ENCODE data around the gene IL2RG.

IL2RG gene

DNA sequence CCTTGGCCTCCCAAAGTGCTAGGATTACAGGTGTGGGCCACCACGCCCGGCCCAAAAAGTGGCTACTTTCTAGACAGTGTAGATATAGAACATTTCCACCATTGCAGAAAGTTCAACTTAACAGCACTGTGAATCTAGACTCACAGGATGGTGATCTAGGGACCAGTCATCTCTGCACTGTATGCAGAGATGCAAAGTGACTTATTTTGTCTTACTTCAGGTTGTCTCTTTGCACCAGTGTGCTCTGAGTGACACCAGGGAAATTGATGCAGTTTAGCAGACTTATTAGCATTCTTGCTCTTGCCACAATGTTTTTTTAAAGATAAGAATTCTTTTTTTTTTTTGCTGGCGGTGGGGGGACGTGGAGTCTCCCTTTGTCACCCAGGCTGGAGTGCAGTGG, 28.6 kb downstream of the IL2RG start:
- TF ChIP-seq, protein P1, sequence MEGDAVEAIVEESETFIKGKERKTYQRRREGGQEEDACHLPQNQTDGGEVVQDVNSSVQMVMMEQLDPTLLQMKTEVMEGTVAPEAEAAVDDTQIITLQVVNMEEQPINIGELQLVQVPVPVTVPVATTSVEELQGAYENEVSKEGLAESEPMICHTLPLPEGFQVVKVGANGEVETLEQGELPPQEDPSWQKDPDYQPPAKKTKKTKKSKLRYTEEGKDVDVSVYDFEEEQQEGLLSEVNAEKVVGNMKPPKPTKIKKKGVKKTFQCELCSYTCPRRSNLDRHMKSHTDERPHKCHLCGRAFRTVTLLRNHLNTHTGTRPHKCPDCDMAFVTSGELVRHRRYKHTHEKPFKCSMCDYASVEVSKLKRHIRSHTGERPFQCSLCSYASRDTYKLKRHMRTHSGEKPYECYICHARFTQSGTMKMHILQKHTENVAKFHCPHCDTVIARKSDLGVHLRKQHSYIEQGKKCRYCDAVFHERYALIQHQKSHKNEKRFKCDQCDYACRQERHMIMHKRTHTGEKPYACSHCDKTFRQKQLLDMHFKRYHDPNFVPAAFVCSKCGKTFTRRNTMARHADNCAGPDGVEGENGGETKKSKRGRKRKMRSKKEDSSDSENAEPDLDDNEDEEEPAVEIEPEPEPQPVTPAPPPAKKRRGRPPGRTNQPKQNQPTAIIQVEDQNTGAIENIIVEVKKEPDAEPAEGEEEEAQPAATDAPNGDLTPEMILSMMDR (IDR thresholded peaks at IDR 0.05; ENCODE audit: low read depth, low read length, missing control alignments): no peak
- H3K4me3 ChIP-seq (ENCODE audit: low read depth, low read length): no peak overlapping the region
- no peak for DNase-seq (ENCODE audit: low read depth)
- in situ Hi-C loops (cut with HindIII; ENCODE audit: low sequenced_read_pairs): no loop called here

DNA sequence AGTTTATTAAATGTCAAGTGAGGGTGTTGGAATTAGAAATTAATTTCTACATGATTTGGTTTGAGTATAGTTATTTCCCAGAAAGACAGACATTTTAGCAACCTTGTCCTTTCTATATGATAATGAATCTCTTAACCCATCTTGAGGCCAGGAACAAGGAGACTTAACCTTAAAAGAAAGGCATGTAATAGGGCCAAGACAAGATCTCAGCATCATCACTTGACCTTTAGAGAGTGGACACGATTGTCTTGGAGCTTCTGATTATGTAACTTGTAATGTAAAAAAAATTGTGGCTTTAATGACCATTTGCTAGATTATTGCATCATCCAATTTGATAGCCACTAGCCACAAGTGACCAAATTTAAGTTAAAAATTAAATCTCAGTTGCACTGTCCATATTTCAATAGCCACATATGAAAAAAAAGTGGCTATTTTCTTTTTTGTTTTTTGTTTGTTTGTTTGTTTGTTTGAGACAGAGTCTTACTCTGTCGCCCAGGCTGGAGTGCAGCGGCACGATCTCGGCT, 29.2 kb downstream of the IL2RG start:
- in situ Hi-C loops (cut with HindIII; ENCODE audit: low sequenced_read_pairs): no loop called here
- H3K4me3 ChIP-seq (ENCODE audit: low read depth, low read length): no peak overlapping the region
- no peak for DNase-seq (ENCODE audit: low read depth)
- TF ChIP-seq, protein P1 (IDR thresholded peaks at IDR 0.05; ENCODE audit: low read depth, low read length, missing control alignments): no peak

DNA sequence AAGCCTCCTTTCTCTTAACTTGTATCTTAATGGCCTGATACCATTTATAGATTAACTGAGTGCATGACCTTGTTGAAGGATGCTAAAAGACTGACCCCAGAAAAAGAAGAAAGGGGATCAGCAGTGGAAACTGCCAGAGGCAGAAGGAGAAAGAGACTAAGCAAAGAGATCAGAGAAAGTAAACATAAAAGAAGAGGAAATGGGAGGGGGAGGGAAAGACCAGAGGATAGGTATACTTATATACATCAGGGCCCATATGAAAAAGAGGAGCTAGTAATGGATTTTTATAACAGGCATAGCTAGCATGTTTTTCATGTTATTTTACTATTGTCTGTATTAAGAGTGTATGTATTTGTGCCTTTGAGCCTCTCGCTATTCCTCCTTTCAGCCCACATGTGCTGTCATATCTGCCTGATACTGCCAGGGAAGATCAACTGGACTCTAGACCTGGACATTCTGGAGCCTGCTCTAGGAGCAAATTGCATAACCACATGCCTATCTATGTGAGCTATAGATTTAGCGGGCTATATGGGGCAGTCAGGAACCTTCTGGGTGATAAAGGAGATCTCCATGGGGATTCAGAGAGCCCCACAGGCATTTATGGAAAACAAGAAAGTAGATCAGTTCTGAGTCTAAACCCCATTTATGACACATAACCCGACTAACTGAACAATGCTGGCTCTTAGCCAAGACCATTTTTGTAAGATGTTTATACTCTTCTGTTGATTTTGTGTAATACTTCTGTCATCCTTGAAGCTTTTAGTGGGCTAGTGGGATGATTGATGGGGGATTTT, 29.9 kb downstream of the IL2RG start:
- no peak overlapping the region for H3K4me3 ChIP-seq (ENCODE audit: low read depth, low read length)
- in situ Hi-C loops (cut with HindIII; ENCODE audit: low sequenced_read_pairs): no loop called here
- TF ChIP-seq, protein P1 (IDR thresholded peaks at IDR 0.05; ENCODE audit: low read depth, low read length, missing control alignments): no peak
- no peak for DNase-seq (ENCODE audit: low read depth)

DNA sequence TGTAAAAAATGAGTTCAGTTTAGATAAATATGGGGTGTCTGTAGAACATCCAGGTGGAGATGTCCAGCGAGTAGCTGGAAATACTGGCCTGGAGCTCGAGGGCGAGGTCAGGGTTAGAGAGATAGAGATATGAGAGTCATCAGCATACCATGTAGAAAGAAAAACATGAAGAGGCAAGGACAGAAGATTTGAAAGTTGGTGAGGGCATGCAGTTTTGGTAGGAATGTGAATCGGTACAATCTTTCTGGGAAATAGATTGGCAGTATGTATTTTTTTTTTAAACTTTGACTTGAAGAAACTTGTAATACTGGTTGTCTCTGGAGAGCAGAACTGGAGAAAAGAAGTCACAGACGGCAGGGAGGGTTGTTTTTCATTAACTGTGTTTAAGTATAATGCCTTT, 40.8 kb downstream of the IL2RG start:
- in situ Hi-C loops (cut with HindIII; ENCODE audit: low sequenced_read_pairs): no loop called here
- TF ChIP-seq, protein P1 (IDR thresholded peaks at IDR 0.05; ENCODE audit: low read depth, low read length, missing control alignments): no peak
- H3K4me3 ChIP-seq (ENCODE audit: low read depth, low read length): no peak overlapping the region
- DNase-seq (ENCODE audit: low read depth): no peak

DNA sequence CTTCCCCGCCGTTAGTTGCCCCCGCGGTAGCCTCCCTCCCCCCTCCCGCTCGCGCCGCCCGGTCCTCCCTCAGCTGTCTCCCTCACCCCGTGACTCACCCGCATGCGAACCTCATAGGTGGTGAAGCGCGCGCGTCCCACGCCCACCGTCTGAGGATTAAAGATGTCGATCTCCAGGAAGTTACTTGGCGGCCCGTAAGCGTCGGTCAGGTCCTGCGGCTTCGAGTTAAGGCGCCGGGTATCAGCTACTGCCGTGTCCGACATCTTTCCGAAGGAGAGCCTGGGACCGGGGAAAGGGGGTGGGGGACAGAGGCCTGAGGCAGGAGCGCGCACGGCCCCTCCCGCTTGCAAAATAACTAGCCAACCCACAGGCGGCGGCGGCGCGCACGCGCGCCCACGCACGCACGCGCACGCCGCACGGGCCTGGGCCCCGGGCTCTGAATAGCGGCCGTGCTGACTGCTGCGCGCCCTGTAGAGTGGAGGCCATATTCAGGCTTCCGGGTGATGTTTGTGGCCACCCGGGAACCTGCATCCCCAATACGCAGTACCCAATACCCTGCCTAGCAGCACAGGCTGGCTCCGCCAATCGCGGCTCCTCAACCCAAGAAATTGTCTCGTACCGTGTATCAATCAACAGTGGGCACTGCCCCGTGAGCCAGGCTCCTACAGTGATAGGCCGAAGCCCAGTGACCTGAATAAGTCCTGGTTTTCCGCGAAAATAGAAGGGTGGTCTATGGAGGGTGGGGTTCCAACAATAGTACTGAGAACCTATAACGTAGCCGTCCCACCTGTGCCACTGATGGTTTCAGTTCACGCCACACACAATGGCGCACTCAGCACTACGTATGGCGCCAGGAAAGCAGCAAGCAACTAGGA, 43.1 kb downstream of the IL2RG start, which contains the start of gene SNX12:
Gene SNX12 (minus strand): TSS at position 291 of the 875 bp plus-strand sequence. CDS start 28 bp downstream, at position 263.
- in situ Hi-C loops (cut with HindIII; ENCODE audit: low sequenced_read_pairs): no loop called here
- peak within 1 kb of the TSS; percentile 65 for H3K4me3 ChIP-seq (ENCODE audit: low read depth, low read length)
- DNase-seq (ENCODE audit: low read depth): peak; percentile 80
- TF ChIP-seq, protein P1 (IDR thresholded peaks at IDR 0.05; ENCODE audit: low read depth, low read length, missing control alignments): no peak

DNA sequence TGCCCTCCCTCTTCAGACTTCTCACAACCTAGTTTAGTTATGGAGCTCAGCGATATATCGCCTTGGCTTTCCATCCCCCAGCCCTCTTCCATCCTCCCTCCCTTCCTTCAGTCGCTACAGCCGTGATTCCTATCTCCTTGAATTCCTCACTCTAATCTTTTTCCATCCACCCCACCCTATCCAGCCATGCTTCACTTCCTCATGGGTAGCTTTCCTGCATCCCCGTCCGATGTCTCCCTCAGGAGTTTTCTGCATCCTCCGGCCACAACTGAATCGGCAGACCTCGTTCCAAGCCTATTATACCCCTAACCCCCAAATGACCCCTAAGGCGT, 43.7 kb downstream of the IL2RG start:
- no peak for DNase-seq (ENCODE audit: low read depth)
- peak overlapping the region; percentile 65 for H3K4me3 ChIP-seq (ENCODE audit: low read depth, low read length)
- in situ Hi-C loops (cut with HindIII; ENCODE audit: low sequenced_read_pairs): no loop called here
- TF ChIP-seq, protein P1 (IDR thresholded peaks at IDR 0.05; ENCODE audit: low read depth, low read length, missing control alignments): no peak

Measured in astrocyte of the cerebellum (primary cell).